ENCODE measurements around the gene NPY4R2. TPM values are rescaled to one million over a fixed set of nuclear protein-coding genes. Genes with fewer than 3 reads are reported as not detected.
"Not testable (repeated sequence)": the region's sequence is repeated elsewhere in the genome, so short reads cannot be mapped to it uniquely, and the experiment has no call there.

The NPY4R2 gene
- total RNA-seq, 4 donors from 2014 or later = not detected

DNA sequence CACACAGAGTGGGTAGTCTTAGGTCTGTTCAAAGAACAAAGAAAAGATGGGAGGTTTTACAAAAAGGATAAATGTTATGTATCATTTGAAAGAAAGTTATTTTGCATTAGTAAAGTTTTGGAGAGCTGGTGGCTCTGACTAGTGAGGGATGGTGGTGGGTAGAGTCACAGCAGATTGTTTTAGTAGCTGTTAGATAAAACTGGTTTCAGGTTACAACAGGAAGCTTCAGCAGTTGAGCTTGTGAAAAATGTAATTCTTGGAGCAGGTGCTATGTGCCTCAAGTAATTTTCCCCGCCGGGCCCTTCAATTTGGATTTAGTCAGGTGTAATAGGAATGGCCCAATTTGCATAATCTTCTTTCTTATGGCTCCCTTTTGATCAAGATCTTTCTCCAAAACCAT is 20.6 kb upstream of the NPY4R2 start:
- not testable (repeated sequence) for DNase-seq

DNA sequence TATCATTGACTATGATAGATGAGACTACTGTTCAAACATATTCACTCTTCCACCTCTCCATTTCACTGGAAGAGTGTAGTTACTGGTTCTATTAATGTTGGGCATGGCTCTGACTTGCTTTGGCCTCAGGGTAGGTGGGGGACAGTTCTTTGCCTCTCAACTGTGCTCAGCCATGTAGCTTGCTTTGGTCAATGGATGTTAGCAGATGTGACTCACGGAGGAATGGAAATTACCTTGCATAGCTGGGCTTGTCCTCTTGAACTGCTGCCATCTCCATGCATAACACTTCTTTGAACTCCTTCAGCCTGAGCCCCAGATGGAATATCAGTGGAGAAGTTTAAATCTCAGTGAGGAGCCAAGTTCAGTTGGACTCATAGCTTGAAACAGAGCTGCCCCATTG is 9.1 kb upstream of the NPY4R2 start:
- in situ Hi-C loops (cut with MboI; ENCODE audit: low sequenced_read_pairs in 4 of 4); ATAC-seq; H3K36me3 ChIP-seq; H3K4me1 ChIP-seq; H3K9me3 ChIP-seq; H3K4me3 ChIP-seq; intact Hi-C loops (cut with DNase I; ENCODE audit: low total_unique reads); H3K27ac ChIP-seq; H3K27me3 ChIP-seq; DNase-seq: not testable (repeated sequence)

More for the DNA sequence above, 20.6 kb upstream of the NPY4R2 start:
- in situ Hi-C loops (cut with MboI; ENCODE audit: low sequenced_read_pairs in 4 of 4); H3K9me3 ChIP-seq; intact Hi-C loops (cut with DNase I; ENCODE audit: low total_unique reads); ATAC-seq; H3K4me1 ChIP-seq; H3K4me3 ChIP-seq; H3K36me3 ChIP-seq; H3K27ac ChIP-seq; H3K27me3 ChIP-seq: not testable (repeated sequence)

GRCh38 chr10:47910486-47910885 is 8.0 kb upstream of the NPY4R2 start:
- H3K4me3 ChIP-seq; H3K9me3 ChIP-seq; in situ Hi-C loops (cut with MboI; ENCODE audit: low sequenced_read_pairs in 4 of 4); intact Hi-C loops (cut with DNase I; ENCODE audit: low total_unique reads); DNase-seq; H3K27me3 ChIP-seq; H3K36me3 ChIP-seq; ATAC-seq; H3K27ac ChIP-seq; H3K4me1 ChIP-seq: not testable (repeated sequence)

GRCh38 chr10:47914052-47914451 is 4.4 kb upstream of the NPY4R2 start:
- in situ Hi-C loops (cut with MboI; ENCODE audit: low sequenced_read_pairs in 4 of 4); H3K9me3 ChIP-seq; intact Hi-C loops (cut with DNase I; ENCODE audit: low total_unique reads); H3K36me3 ChIP-seq; H3K4me1 ChIP-seq; H3K4me3 ChIP-seq; ATAC-seq; DNase-seq; H3K27me3 ChIP-seq; H3K27ac ChIP-seq: not testable (repeated sequence)

DNA sequence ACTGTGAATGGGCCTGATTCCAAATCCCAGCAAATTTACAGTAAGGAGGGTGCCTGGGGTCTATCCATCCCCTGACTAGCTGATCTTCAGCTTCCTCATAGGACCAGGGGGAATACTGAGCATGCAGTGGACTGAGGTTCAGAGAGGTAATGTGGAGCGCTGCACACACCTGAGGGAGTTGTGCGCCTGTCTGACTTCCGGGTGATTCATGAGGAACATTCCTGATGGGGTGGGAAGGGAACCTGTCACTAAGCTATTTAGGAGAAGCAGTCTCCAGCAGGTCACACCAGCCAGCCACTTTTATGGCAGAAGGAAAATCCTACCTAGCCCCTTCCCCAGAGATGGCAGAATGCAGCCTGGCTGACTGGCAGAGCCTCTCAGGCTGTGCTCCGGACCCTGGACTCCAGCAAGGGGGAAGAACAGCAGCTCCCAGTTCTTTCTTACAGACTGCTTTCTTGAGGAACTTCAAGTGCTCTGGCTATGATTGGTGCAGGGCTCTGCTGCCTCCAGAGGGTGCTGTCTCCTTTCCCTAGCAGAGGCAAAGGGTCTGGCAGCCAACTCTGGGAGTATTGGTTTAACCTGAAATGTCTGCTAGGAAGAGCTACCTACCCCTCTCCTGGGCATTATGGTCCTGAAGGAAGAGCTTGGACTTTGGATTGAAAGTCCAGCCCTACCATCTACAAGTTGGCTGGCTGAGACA is 2.5 kb upstream of the NPY4R2 start:
- intact Hi-C loops (cut with DNase I; ENCODE audit: low total_unique reads); ATAC-seq; H3K36me3 ChIP-seq; H3K27ac ChIP-seq; H3K4me1 ChIP-seq; in situ Hi-C loops (cut with MboI; ENCODE audit: low sequenced_read_pairs in 4 of 4); H3K27me3 ChIP-seq; H3K9me3 ChIP-seq; H3K4me3 ChIP-seq; DNase-seq: not testable (repeated sequence)

- H3K4me3 ChIP-seq; H3K27me3 ChIP-seq; H3K4me1 ChIP-seq; H3K9me3 ChIP-seq; ATAC-seq; in situ Hi-C loops (cut with MboI; ENCODE audit: low sequenced_read_pairs in 4 of 4); DNase-seq; H3K27ac ChIP-seq; intact Hi-C loops (cut with DNase I; ENCODE audit: low total_unique reads); H3K36me3 ChIP-seq: not testable (repeated sequence)
Measured at GRCh38 chr10:47920610-47921009, 2.1 kb downstream of the NPY4R2 start.

DNA sequence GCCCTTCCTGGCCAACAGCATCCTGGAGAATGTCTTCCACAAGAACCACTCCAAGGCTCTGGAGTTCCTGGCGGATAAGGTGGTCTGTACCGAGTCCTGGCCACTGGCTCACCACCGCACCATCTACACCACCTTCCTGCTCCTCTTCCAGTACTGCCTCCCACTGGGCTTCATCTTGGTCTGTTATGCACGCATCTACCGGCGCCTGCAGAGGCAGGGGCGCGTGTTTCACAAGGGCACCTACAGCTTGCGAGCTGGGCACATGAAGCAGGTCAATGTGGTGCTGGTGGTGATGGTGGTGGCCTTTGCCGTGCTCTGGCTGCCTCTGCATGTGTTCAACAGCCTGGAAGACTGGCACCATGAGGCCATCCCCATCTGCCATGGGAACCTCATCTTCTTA is 4.0 kb downstream of the NPY4R2 start:
- H3K9me3 ChIP-seq; DNase-seq; H3K36me3 ChIP-seq; H3K27ac ChIP-seq; H3K4me1 ChIP-seq; H3K27me3 ChIP-seq; intact Hi-C loops (cut with DNase I; ENCODE audit: low total_unique reads); H3K4me3 ChIP-seq; in situ Hi-C loops (cut with MboI; ENCODE audit: low sequenced_read_pairs in 4 of 4); ATAC-seq: not testable (repeated sequence)

- H3K27me3 ChIP-seq; H3K36me3 ChIP-seq; H3K27ac ChIP-seq; H3K4me3 ChIP-seq; in situ Hi-C loops (cut with MboI; ENCODE audit: low sequenced_read_pairs in 4 of 4); intact Hi-C loops (cut with DNase I; ENCODE audit: low total_unique reads); H3K4me1 ChIP-seq; DNase-seq; H3K9me3 ChIP-seq; ATAC-seq: not testable (repeated sequence)
Measured at GRCh38 chr10:47924628-47925027, 6.2 kb downstream of the NPY4R2 start.

- ATAC-seq; H3K4me3 ChIP-seq; H3K4me1 ChIP-seq; in situ Hi-C loops (cut with MboI; ENCODE audit: low sequenced_read_pairs in 4 of 4); DNase-seq; intact Hi-C loops (cut with DNase I; ENCODE audit: low total_unique reads); H3K27ac ChIP-seq; H3K27me3 ChIP-seq; H3K9me3 ChIP-seq; H3K36me3 ChIP-seq: not testable (repeated sequence)
Measured at GRCh38 chr10:47927147-47927916, 8.9 kb downstream of the NPY4R2 start.

GRCh38 chr10:47928225-47928624 is 9.8 kb downstream of the NPY4R2 start:
- in situ Hi-C loops (cut with MboI; ENCODE audit: low sequenced_read_pairs in 4 of 4); H3K9me3 ChIP-seq; H3K27ac ChIP-seq; H3K36me3 ChIP-seq; H3K4me1 ChIP-seq; DNase-seq; intact Hi-C loops (cut with DNase I; ENCODE audit: low total_unique reads); H3K27me3 ChIP-seq; ATAC-seq; H3K4me3 ChIP-seq: not testable (repeated sequence)

DNA sequence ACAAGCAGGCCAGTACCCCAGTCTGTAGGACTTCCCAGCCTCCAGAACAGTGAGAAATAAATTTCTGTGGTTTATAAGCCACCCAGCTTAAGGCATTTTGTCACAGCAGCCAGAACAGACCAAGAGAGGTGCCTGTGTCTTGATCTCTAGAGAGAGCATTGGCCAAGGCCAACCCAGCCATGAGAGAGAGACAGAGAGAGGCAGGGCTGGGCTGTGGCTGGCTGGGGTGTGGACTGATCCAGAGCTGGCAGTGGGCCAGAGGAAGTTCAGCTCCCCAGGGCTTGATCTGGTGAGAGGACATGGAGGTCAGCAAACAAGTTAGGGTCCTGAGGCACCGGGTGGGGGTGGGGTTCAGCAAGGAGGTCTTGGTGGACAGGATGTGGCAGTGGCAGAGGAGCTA is 14.4 kb downstream of the NPY4R2 start:
- H3K9me3 ChIP-seq; intact Hi-C loops (cut with DNase I; ENCODE audit: low total_unique reads); H3K4me3 ChIP-seq; H3K36me3 ChIP-seq; H3K4me1 ChIP-seq; DNase-seq; H3K27me3 ChIP-seq; H3K27ac ChIP-seq; in situ Hi-C loops (cut with MboI; ENCODE audit: low sequenced_read_pairs in 4 of 4); ATAC-seq: not testable (repeated sequence)

- H3K4me3 ChIP-seq; ATAC-seq; H3K27ac ChIP-seq; in situ Hi-C loops (cut with MboI; ENCODE audit: low sequenced_read_pairs in 4 of 4); H3K36me3 ChIP-seq; H3K4me1 ChIP-seq; H3K27me3 ChIP-seq; DNase-seq; H3K9me3 ChIP-seq; intact Hi-C loops (cut with DNase I; ENCODE audit: low total_unique reads): not testable (repeated sequence)
Measured at GRCh38 chr10:47933462-47933861, 15.0 kb downstream of the NPY4R2 start.
